ENCODE data around the gene P4HA2. TPM values are rescaled to one million over a fixed set of nuclear protein-coding genes. Genes with fewer than 3 reads are reported as not detected.

The P4HA2 gene
- total RNA-seq, 1 donor from 2014 or later, result 190 TPM

DNA sequence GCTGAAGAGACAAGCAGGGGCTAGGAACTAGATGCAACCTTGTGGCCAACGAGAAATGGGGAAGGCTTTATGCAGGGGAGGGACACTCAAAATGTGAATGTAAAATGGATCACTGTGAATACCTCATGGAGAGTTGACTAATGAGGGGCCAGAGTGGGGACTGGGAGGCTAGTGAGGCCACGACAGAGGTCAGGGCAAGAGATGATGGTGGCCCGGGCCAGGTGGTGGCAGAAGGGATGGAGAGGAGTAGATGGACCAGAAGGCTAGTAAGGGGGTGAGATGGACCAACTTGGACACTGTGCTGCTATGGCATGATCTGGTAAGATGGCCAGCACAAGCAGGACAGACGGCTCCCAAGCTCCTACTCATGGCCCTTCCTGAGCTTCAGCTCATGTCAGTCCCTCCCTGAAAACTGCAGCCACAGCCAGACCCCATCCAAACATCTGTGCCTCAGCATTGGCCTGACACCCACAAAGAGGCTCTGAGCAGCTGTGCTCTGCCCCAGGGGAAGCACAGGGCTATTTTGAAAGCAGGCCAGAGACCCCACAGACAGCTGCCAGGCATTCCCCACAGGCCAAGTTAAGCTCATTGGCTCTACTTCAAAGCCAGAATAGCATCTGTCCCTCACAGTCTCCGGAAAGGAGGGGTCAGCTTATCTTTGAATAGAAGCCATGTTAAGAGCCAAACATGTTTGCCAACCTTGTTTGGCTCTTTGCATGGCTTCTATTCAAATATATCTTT is 22.1 kb downstream of the P4HA2 start:
- Histone ChIP-seq H3K36me3 (ENCODE audit: control insufficient read depth, insufficient read depth, low read length) (peaks cover 27% of the 10 kb centered on the region), H3K4me3 (ENCODE audit: low read depth, low read length) (no peak overlapping the region), H3K27me3 (ENCODE audit: control insufficient read depth, insufficient read depth, low read length) (no peaks in the 10 kb centered on the region)
- FAIRE-seq (peak; percentile 86), DNase-seq (ENCODE audit: low read depth) (no peak)
- TF ChIP-seq, protein P1, sequence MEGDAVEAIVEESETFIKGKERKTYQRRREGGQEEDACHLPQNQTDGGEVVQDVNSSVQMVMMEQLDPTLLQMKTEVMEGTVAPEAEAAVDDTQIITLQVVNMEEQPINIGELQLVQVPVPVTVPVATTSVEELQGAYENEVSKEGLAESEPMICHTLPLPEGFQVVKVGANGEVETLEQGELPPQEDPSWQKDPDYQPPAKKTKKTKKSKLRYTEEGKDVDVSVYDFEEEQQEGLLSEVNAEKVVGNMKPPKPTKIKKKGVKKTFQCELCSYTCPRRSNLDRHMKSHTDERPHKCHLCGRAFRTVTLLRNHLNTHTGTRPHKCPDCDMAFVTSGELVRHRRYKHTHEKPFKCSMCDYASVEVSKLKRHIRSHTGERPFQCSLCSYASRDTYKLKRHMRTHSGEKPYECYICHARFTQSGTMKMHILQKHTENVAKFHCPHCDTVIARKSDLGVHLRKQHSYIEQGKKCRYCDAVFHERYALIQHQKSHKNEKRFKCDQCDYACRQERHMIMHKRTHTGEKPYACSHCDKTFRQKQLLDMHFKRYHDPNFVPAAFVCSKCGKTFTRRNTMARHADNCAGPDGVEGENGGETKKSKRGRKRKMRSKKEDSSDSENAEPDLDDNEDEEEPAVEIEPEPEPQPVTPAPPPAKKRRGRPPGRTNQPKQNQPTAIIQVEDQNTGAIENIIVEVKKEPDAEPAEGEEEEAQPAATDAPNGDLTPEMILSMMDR (IDR thresholded peaks at IDR 0.05; ENCODE audit: insufficient read depth, low read length, severe bottlenecking), result no peak

DNA sequence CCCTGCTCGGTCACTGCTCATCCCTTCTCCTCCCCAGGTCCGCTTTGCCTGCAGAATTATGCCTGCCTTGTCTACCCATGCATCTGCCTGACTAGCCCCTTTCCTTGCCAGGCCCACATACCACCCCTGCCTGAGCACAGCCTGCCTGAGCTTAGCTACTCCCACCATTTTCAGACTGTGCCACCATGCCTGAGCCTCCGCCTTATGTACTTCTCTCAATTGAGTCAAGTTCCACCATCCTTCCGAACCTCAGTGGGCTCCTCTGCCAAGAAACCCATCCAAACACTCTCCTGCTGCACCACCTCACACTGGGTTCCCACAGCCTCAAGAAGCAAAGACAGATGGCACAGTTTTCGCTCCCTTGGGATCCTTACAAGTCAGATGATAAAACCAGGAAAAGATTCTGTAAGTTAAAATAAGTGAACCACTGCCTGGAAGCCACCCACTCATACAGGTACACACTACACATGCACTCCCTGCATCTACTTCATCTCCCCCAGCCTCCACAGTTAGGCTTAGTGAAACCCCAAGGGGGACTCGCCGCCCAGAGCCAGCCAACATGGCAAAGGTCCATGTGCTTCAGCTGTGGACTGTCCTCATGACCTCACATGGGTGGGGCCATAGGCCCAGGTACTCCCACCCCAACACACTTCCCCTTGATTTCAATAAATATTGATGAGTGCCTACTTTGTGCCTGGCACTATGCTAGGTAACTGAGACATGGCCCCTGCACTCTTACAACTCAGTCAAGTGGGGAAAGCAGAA is 23.1 kb downstream of the P4HA2 start:
- peaks cover 27% of the 10 kb centered on the region for H3K36me3 ChIP-seq (ENCODE audit: control insufficient read depth, insufficient read depth, low read length)
- H3K4me3 ChIP-seq (ENCODE audit: low read depth, low read length), result no peak overlapping the region
- no peaks in the 10 kb centered on the region for H3K27me3 ChIP-seq (ENCODE audit: control insufficient read depth, insufficient read depth, low read length)
- DNase-seq (ENCODE audit: low read depth) (no peak), FAIRE-seq (no peak)
- TF ChIP-seq, protein P1 (IDR thresholded peaks at IDR 0.05; ENCODE audit: insufficient read depth, low read length, severe bottlenecking), result no peak

DNA sequence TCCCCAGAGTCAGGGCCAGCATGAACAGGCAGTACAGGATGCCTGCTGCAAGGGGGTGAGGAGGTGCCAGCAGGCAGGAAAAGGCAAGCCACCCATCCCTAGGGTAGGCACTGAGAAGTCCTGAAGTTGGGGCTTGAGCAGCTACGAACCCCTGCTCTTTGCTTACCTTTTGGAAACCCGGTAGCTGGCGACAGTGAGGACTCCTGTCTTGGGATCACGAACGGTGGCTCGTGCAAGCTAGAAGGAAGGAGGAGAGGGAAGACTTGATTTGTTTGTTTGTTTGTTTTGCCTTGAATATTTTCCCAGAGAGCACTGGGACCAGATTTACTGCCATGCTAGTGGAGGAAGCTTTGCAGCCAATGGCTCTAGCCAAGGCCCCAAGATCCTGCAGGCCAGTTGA is 23.7 kb downstream of the P4HA2 start:
- Histone ChIP-seq H3K36me3 (ENCODE audit: control insufficient read depth, insufficient read depth, low read length) (peaks cover 26% of the 10 kb centered on the region), H3K4me3 (ENCODE audit: low read depth, low read length) (no peak overlapping the region), H3K27me3 (ENCODE audit: control insufficient read depth, insufficient read depth, low read length) (no peaks in the 10 kb centered on the region)
- FAIRE-seq (no peak), DNase-seq (ENCODE audit: low read depth) (no peak)
- TF ChIP-seq, protein P1 (IDR thresholded peaks at IDR 0.05; ENCODE audit: insufficient read depth, low read length, severe bottlenecking), result no peak

- peak; percentile 19 for DNase-seq (ENCODE audit: low read depth)
- no peaks in the 10 kb centered on the region for H3K27me3 ChIP-seq (ENCODE audit: control insufficient read depth, insufficient read depth, low read length)
- no peak overlapping the region for H3K4me3 ChIP-seq (ENCODE audit: low read depth, low read length)
- peaks cover 26% of the 10 kb centered on the region for H3K36me3 ChIP-seq (ENCODE audit: control insufficient read depth, insufficient read depth, low read length)
- no peak for FAIRE-seq
- TF ChIP-seq, protein P1 (IDR thresholded peaks at IDR 0.05; ENCODE audit: insufficient read depth, low read length, severe bottlenecking), result no peak
These were observed 24.2 kb downstream of the P4HA2 start for GRCh38 chr5:132203464-132203818.

DNA sequence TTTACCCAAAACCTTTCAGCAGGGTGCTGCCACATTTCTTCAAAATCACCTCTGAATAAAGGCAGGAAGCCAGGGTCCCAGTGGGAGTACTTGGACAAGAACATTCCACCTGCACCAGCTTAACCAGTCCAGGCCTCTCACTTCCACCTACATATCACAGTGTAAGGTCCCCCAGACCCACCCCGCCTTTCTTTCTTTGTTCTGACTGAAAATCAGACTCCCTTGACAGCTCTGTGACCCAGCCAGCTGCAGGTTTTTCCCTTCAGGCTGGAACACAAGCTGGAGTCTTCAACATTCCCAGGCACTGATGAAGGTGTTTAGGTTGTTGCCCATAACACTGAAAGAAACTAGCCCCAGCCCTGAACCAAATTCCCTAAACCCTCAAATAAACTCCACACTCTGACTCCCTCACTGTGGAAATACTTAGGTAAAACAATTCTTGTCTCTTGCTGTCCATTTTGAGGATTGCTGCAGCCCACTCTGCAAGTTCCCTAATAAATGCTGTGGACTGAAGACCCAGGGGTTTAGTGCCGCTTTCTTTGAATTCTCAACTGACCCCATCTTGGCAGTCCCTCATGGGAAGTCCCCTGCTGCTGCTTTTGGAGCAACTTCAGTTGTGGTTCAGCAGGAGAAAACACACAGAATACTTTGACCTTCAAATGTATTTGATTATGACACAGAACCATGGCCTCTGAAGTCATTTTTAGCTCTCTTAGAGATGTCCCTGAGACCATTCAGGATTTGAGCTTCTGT is 24.8 kb downstream of the P4HA2 start:
- Histone ChIP-seq H3K4me3 (ENCODE audit: low read depth, low read length) (no peak overlapping the region), H3K36me3 (ENCODE audit: control insufficient read depth, insufficient read depth, low read length) (peaks cover 27% of the 10 kb centered on the region), H3K27me3 (ENCODE audit: control insufficient read depth, insufficient read depth, low read length) (no peaks in the 10 kb centered on the region)
- DNase-seq (ENCODE audit: low read depth), result no peak
- TF ChIP-seq, protein P1 (IDR thresholded peaks at IDR 0.05; ENCODE audit: insufficient read depth, low read length, severe bottlenecking), result no peak
- FAIRE-seq, result no peak
